Mesodermal cell (in vitro differentiated cells): Measurements from ENCODE around the gene ILDR1.

ENCODE experiments used
- H3K27ac ChIP-seq: 2 replicates; pipeline ENCODE4 v1.7.0; 2013; ENCODE audit warnings: mild to moderate bottlenecking, low read depth, low read length, moderate library complexity; ENCODE audit not compliant: severe bottlenecking
- H3K36me3 ChIP-seq: 2 replicates; pipeline ENCODE4 v1.7.1; 2013; ENCODE audit warnings: mild to moderate bottlenecking, low read length, moderate library complexity; ENCODE audit not compliant: control insufficient read depth, insufficient read depth
- H3K4me1 ChIP-seq: one replicate; pipeline ENCODE4 v1.7.1; 2013; ENCODE audit warnings: mild to moderate bottlenecking, low read length; ENCODE audit not compliant: insufficient read depth, control insufficient read depth, poor library complexity, severe bottlenecking
- H3K4me3 ChIP-seq: 2 replicates; pipeline ENCODE4 v1.7.0; 2013; ENCODE audit warnings: low read length, control low read depth, mild to moderate bottlenecking; ENCODE audit not compliant: insufficient read depth, poor library complexity, severe bottlenecking; ENCODE audit errors: extremely low read depth
- H3K9me3 ChIP-seq: 2 replicates; pipeline ENCODE4 v1.7.1; 2013; ENCODE audit warnings: mild to moderate bottlenecking, low read length, moderate library complexity; ENCODE audit not compliant: control insufficient read depth
- WGBS, 2 experiments: methylation state at CpG; one replicate each; pipeline ENCODE4 v1.1.5; 2013; ENCODE audit warnings: missing lambda C conversion rate in 2 of 2; ENCODE audit not compliant: insufficient coverage in 2 of 2; 5-methylcytosine and 5-hydroxymethylcytosine counted together

ILDR1 gene

DNA sequence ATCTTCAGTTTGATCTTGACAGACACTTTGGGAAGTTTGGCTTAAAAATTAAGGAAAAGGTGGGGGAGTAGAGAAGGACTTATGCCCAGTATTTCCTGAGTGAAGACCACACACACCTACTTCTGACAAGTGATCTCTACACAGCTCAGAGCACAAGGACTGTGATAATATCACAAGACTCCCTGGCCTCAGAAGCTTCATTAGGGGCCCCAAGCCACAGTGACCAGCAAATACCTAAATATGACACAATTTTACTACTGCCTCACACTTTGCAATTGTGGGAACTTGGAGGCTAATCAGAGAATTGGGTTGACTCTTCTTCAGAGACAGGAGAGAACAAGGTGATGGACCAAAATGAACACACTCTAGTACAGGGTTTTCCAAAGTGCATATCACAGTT, 2.6 kb downstream of the ILDR1 start:
- no peaks in the 10 kb centered on the region for H3K4me1 ChIP-seq
- no peaks in the 10 kb centered on the region for H3K9me3 ChIP-seq
- no peaks in the 10 kb centered on the region for H3K36me3 ChIP-seq
- no peak overlapping the region for H3K4me3 ChIP-seq
- H3K27ac ChIP-seq: no peak overlapping the region

DNA sequence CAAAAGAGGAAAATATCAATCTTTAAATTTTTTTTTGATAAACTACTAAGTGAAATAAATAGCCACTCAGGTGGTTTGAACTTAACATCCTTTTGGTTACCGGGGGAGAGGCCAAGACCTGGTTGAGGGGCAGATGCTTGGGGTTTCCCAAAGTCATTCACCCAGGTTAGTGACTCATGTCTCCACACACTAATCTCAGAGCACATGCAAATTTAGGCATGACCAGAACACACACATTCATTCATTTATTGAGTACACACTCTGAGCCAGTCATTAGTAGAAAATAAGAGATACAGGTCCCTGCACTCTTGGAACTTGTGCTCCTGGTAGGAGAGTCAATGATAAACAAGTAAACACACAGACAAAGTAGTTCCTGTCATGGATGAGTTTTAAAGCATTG, 7.3 kb downstream of the ILDR1 start:
- Histone ChIP-seq H3K9me3 (no peaks in the 10 kb centered on the region), H3K27ac (no peak overlapping the region), H3K36me3 (no peaks in the 10 kb centered on the region), H3K4me3 (no peak overlapping the region), H3K4me1 (peaks cover 3% of the 10 kb centered on the region)
- 100% methylated on average over 1 of the region's 1 CpG; no CpG with 5 or more reads in 1 of the 2 experiments for WGBS, 2 experiments

DNA sequence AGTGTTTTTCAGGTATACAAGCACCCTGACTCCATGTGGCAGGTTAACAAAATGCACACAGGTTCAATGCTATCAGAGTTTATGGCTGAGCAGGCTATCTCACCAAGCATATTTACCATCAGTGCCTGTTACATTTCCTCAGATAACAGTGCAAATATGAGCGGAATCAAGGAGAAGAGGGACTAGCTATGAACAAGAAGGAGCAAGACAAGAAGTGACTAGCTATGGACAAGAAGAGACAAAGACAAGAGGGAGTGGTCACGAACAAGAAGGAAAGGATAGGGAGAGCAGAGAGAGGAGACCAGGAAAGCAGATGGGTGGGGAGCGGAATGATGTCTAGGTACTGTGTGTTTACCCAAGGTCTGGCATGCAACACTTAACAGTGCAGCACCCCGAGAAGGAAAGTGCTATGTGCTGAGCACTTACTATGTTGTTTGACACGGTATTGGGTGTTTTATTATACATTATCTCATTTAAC, 8.6 kb downstream of the ILDR1 start:
- H3K9me3 ChIP-seq: no peaks in the 10 kb centered on the region
- H3K36me3 ChIP-seq: no peaks in the 10 kb centered on the region
- H3K27ac ChIP-seq: no peak overlapping the region
- WGBS, 2 experiments: 90 to 96% methylated on average over 2 to 3 of the region's 5 CpGs
- no peak overlapping the region for H3K4me3 ChIP-seq
- H3K4me1 ChIP-seq: peaks cover 3% of the 10 kb centered on the region

DNA sequence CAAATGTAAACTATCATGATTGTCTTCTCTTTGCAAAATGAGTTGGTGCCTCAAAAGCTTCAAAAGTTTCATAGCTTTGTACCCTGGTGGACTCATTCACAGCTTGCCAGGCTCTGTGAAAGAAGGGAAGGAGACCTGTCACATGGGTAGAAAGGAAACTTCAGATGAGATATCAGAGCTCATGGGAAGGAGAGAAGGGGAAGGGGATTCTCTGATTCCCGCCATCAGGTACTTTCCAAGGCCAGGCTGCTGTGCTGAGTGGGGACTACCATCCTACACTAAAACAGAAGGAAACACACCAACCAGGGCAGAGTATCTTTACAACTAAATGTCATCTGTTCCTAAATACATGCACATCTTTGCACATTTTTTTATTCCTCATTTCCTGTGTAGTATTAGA, 9.2 kb downstream of the ILDR1 start:
- WGBS, 2 experiments: 100% methylated on average over 1 of the region's 1 CpG; no CpG with 5 or more reads in 1 of the 2 experiments

DNA sequence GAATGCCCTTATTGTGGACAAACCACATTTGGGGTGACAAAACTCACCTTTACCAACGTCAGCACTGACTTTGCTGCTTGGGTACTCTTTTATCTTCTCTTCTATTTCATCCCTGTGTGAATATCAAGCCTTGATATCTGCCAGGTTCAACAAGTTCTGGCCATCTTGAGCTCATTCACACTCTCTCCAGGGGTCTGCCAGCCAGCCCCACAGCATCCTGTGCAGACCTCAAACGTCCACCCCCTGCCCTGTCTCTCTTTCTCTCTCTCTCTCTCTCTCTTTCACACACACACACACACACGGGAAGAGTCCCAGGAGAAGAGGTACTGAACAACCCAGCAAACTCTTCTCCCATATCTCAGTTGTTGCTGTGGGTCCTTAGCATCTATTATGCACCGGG, 10.7 kb downstream of the ILDR1 start:
- Histone ChIP-seq H3K4me1 (peaks cover 3% of the 10 kb centered on the region), H3K36me3 (no peaks in the 10 kb centered on the region), H3K4me3 (no peak overlapping the region), H3K27ac (no peak overlapping the region), H3K9me3 (no peaks in the 10 kb centered on the region)
- WGBS, 2 experiments: 38 to 53% methylated on average over 2 of the region's 4 CpGs

More for the DNA sequence above, 9.2 kb downstream of the ILDR1 start:
- peaks cover 3% of the 10 kb centered on the region for H3K4me1 ChIP-seq
- no peaks in the 10 kb centered on the region for H3K9me3 ChIP-seq
- no peak overlapping the region for H3K27ac ChIP-seq
- H3K4me3 ChIP-seq: no peak overlapping the region
- H3K36me3 ChIP-seq: no peaks in the 10 kb centered on the region

DNA sequence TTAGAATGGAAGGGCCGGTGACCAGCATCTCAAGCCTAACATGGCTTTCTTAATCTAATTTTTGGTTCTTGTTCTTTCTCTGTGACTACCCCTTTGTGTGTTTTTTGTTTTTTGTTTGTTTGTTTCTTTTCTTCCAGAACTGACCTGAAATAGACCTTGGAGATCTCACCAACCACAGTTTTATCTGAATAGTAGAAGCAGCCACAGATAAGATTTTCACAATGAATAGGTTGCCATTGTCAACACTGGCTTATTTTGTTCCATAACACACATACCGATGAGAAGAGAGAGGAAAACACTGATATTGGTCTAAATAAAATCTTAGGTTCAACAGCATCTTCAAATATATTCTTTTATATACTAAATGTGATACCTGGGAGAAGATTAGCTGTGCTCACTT, 11.5 kb downstream of the ILDR1 start:
- 89 to 100% methylated on average over 1 of the region's 2 CpGs for WGBS, 2 experiments
- Histone ChIP-seq H3K4me3 (no peak overlapping the region), H3K36me3 (no peaks in the 10 kb centered on the region), H3K9me3 (no peaks in the 10 kb centered on the region), H3K4me1 (peaks cover 12% of the 10 kb centered on the region), H3K27ac (no peak overlapping the region)

DNA sequence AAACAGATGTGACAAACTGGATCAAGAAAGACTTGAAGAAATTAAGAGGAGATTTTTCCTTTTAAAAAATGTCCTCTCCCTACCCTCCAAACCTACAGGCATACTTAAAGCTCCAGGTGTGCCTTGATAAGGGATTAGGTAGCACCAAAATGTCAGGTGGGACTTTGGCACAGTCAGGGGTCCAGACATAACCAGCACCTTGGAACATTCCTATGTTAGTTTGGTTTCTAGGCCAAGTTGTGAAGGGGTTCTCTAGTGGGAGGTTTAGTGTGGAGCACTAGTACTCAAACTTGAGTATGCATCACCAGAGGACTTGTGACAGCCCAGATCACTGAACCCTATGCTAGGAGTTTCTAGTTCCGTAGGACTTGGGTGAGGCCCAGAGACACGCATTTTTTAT, 13.9 kb downstream of the ILDR1 start:
- no peak overlapping the region for H3K4me3 ChIP-seq
- peaks cover 32% of the 10 kb centered on the region for H3K4me1 ChIP-seq
- 70% methylated on average over 2 of the region's 2 CpGs; no CpG with 5 or more reads in 1 of the 2 experiments for WGBS, 2 experiments
- no peaks in the 10 kb centered on the region for H3K36me3 ChIP-seq
- H3K9me3 ChIP-seq: no peaks in the 10 kb centered on the region
- H3K27ac ChIP-seq: no peak overlapping the region

DNA sequence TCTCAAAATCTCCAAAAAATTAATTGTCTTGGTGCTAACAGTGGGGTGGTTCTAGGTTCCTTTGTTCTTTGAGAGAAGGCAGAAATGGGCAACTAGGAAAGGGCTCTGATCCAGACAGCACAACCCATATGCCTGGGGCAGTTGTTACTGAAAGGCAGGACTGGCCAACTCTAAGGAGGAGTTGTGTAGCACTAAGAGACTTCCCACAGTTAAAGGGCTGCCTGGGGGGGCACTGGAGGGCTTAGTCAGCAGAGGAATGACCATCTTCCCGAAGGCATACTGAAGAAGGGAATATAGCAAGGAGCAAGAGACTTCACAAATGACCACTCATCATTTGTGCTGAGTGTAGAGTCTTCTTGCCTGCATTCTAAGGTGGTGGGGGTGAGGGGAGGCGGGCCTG, 15.8 kb downstream of the ILDR1 start:
- Histone ChIP-seq H3K36me3 (no peaks in the 10 kb centered on the region), H3K4me3 (no peak overlapping the region), H3K4me1 (peaks cover 34% of the 10 kb centered on the region), H3K9me3 (no peaks in the 10 kb centered on the region), H3K27ac (no peak overlapping the region)
- WGBS, 2 experiments: 88% methylated on average over 1 of the region's 2 CpGs; no CpG with 5 or more reads in 1 of the 2 experiments

DNA sequence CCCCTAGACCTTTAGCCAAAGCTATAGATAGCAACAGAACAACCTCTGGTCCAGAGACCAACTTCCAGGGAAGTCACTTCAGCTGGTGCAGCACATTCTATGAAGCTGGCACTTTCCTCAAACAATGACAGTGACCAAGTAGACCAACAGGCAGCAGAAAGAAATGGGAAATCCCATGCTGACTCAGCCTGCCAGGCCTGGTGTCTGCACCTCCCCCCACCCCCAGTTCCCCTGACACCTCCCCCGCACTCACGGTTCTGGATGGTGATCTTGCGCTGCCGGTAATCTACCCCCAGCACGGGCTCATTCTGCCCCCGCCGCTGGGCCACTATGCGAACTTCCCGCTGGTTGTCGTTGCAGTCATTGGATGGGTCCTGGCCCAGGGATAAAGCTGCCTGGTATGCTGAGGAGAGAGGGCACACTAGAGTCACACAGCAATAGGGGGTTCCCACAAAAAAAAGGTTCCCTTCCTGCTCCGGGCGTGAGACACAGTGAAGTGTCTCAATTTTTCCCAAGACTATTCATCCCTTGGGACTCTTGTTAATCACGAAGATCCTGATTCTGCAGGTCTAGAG, 17.0 kb downstream of the ILDR1 start:
- Histone ChIP-seq H3K4me3 (no peak overlapping the region), H3K4me1 (peaks cover 33% of the 10 kb centered on the region), H3K9me3 (no peaks in the 10 kb centered on the region), H3K27ac (no peak overlapping the region), H3K36me3 (no peaks in the 10 kb centered on the region)
- 67 to 75% methylated on average over 3 to 10 of the region's 13 CpGs for whole genome bisulfite sequencing, 2 experiments

DNA sequence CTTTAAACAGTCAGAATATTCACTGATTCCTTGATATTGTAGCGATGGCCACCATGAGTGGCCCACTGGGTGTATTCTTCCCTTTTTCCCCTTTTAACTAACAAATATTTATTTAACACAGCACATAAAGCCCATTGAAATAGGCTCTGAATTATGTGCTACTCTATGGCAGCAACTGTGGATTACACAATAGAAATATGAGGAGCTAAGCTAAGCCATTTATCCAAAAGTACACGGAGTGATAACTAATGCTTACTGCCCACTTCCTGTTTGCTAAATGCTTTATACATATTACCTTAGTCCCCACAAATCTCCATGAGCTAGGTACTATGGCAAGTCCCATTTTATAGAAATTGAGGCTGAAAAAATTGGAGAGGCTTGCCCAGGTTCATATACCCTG, 17.9 kb downstream of the ILDR1 start:
- Histone ChIP-seq H3K9me3 (no peaks in the 10 kb centered on the region), H3K36me3 (no peaks in the 10 kb centered on the region), H3K4me3 (no peak overlapping the region), H3K4me1 (peaks cover 31% of the 10 kb centered on the region), H3K27ac (no peak overlapping the region)
- WGBS, 2 experiments: 91 to 100% methylated on average over 1 of the region's 2 CpGs

DNA sequence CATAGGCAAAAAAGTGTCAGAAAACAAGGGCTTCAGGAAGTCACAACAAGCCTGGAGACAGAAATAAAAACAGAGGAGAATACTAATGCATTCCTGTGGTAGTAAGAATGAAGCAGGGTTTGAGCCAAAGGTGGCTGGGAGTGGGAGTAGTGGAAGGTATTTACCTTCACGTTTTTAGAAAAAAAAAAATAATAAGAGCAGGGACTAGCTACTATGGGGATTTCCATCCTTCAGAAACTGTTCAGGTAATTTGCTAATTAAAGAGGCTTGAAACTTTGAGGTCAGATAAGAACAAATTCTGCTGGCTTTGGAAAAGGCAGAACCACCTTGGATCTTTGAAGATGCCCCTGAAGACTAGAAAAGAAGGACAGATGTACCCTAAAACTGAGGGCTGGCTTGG, 18.4 kb downstream of the ILDR1 start:
- WGBS, 2 experiments: 80 to 89% methylated on average over 1 of the region's 1 CpG
- Histone ChIP-seq H3K36me3 (no peaks in the 10 kb centered on the region), H3K4me3 (no peak overlapping the region), H3K27ac (no peak overlapping the region), H3K9me3 (no peaks in the 10 kb centered on the region), H3K4me1 (peaks cover 31% of the 10 kb centered on the region)
